Activated T-cell treated with anti-CD3 and anti-CD28 coated beads for 1 hour (primary cell): ENCODE measurements around the gene NT5DC1.
"Not testable (repeated sequence)": the region's sequence is repeated elsewhere in the genome, so short reads cannot be mapped to it uniquely, and the experiment has no call there.

Source experiments
- DNase-seq: peaks from one replicate; pipeline ENCODE4 v3.0.0-alpha.2; 2020; ENCODE audit warnings: low read depth

Gene NT5DC1

GRCh38 chr6:116090251-116090650 is 10.4 kb upstream of the NT5DC1 start:
- no peak for DNase-seq

GRCh38 chr6:116094041-116094440 is 6.6 kb upstream of the NT5DC1 start:
- no peak for DNase-seq

- DNase-seq, result not testable (repeated sequence)
Observed at GRCh38 chr6:116096048-116096759, 4.4 kb upstream of the NT5DC1 start.

GRCh38 chr6:116096979-116097816 is 3.5 kb upstream of the NT5DC1 start:
- no peak for DNase-seq

GRCh38 chr6:116099036-116099435 is 1.6 kb upstream of the NT5DC1 start:
- DNase-seq, result no peak

GRCh38 chr6:116101302-116101718 is 657 bp downstream of the NT5DC1 start:
- no peak for DNase-seq

- DNase-seq, result no peak
Observed at GRCh38 chr6:116101790-116102189, 1.1 kb downstream of the NT5DC1 start.

GRCh38 chr6:116102873-116103272 is 2.2 kb downstream of the NT5DC1 start:
- no peak for DNase-seq

- DNase-seq, result no peak
Observed at GRCh38 chr6:116104636-116105035, 4.0 kb downstream of the NT5DC1 start.

GRCh38 chr6:116105247-116105646 is 4.6 kb downstream of the NT5DC1 start:
- no peak for DNase-seq

GRCh38 chr6:116106146-116106545 is 5.5 kb downstream of the NT5DC1 start:
- DNase-seq, result no peak

- DNase-seq, result no peak
Observed at GRCh38 chr6:116108836-116109235, 8.2 kb downstream of the NT5DC1 start.

- no peak for DNase-seq
Observed at GRCh38 chr6:116111552-116112528, 11.2 kb downstream of the NT5DC1 start.

GRCh38 chr6:116113386-116113785 is 12.7 kb downstream of the NT5DC1 start:
- no peak for DNase-seq

GRCh38 chr6:116115781-116116180 is 15.1 kb downstream of the NT5DC1 start:
- no peak for DNase-seq

- no peak for DNase-seq
Observed at GRCh38 chr6:116118608-116119007, 18.0 kb downstream of the NT5DC1 start.

GRCh38 chr6:116120430-116120829 is 19.8 kb downstream of the NT5DC1 start:
- DNase-seq, result no peak

- DNase-seq, result no peak
Observed at GRCh38 chr6:116126032-116126431, 25.4 kb downstream of the NT5DC1 start, which contains the start of gene COL10A1. COL10A1 (minus strand) TSS chr6:116126132; CDS start chr6:116125492, 640 bp downstream.

GRCh38 chr6:116127771-116128493 is 27.3 kb downstream of the NT5DC1 start:
- DNase-seq, result no peak

GRCh38 chr6:116133453-116133852 is 32.8 kb downstream of the NT5DC1 start:
- DNase-seq, result no peak

GRCh38 chr6:116136373-116136772 is 35.7 kb downstream of the NT5DC1 start:
- DNase-seq, result no peak
